HG02623 (cell line): ENCODE data around the gene DDX24.

Experiments used
- ATAC-seq: cut with Tn5 transposase; IDR thresholded peaks from one replicate; pipeline ENCODE4 v1.9.1; 2021; ENCODE audit warnings: moderate library complexity; ENCODE audit not compliant: unreplicated experiment

The DDX24 gene, protein sequence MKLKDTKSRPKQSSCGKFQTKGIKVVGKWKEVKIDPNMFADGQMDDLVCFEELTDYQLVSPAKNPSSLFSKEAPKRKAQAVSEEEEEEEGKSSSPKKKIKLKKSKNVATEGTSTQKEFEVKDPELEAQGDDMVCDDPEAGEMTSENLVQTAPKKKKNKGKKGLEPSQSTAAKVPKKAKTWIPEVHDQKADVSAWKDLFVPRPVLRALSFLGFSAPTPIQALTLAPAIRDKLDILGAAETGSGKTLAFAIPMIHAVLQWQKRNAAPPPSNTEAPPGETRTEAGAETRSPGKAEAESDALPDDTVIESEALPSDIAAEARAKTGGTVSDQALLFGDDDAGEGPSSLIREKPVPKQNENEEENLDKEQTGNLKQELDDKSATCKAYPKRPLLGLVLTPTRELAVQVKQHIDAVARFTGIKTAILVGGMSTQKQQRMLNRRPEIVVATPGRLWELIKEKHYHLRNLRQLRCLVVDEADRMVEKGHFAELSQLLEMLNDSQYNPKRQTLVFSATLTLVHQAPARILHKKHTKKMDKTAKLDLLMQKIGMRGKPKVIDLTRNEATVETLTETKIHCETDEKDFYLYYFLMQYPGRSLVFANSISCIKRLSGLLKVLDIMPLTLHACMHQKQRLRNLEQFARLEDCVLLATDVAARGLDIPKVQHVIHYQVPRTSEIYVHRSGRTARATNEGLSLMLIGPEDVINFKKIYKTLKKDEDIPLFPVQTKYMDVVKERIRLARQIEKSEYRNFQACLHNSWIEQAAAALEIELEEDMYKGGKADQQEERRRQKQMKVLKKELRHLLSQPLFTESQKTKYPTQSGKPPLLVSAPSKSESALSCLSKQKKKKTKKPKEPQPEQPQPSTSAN

DNA sequence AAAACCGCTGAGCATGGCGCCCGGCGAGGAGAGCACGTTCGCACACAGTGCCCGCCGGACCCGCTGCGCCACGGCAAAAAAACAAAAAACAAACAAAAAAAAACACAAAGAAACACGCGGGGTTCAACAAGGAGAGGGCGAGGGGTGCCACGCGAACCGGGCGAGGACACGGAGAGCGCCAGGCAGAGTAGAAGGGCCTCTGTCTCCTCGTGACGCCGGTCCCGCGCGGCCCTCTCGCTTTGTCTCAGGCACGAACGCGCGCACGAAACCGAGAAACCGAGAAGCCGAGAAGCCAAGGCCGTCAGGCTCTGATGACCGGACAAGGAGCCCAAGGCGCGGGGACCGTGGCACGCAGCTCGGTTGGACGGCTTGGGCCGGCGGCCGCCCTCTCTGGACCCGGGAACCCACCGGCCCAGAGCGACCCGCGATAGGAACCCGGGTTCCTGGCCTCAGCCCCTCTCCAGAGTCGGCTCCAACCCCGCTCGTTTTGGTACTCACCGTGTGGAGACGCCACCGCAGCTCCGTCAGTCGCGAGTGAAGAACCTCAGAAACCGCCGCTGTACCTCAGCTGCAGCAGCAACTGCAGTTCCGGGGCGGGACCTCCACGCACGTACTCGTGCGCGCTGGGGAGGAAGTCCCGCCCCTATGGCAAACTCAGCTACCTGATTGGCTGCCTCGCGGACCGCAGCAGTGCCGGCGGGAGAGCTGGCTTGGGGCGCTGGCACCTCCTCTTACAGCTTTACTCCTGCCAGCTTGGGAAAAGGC, at the start of gene DDX24, which contains the start of gene IFI27L1:
DDX24 (minus strand) TSS at position 582 of the 765 bp plus-strand sequence. CDS start 1,460 bp downstream, outside the sequence.
IFI27L1 (plus strand) TSS at position 690 of the 765 bp plus-strand sequence. CDS start 15,628 bp downstream, outside the sequence.
- peak; percentile 99 for ATAC-seq

DNA sequence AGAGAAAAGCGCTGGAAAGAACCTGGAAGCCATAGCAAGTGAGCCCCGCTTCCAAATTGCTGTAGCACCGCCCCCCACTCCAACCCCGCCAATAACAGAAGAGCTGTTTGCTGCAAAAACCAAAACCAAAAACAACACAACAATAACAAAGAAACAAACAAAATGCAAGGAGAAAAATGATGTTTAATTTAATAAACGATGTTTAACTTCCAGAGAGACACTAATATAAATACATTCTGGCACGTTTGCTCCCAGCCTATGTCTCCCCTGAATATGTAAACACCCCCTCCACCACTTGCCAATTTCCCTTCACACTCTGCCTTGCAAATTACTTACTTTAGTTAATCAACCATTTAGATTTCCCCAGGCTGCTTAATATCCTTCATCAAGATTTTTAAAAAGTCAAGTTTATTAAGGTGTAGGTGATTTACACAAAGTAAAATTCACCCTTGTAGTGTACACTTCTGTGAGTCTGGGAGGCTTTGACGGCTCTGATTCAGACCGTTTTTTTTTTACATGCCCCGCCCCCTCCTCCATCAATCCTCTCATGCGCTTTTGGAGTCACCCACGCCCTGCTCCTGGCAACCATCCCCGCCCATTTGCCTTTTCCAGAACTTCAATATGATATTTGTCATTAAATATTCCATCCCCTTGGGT, 48.9 kb upstream of the DDX24 start:
- ATAC-seq = no peak

DNA sequence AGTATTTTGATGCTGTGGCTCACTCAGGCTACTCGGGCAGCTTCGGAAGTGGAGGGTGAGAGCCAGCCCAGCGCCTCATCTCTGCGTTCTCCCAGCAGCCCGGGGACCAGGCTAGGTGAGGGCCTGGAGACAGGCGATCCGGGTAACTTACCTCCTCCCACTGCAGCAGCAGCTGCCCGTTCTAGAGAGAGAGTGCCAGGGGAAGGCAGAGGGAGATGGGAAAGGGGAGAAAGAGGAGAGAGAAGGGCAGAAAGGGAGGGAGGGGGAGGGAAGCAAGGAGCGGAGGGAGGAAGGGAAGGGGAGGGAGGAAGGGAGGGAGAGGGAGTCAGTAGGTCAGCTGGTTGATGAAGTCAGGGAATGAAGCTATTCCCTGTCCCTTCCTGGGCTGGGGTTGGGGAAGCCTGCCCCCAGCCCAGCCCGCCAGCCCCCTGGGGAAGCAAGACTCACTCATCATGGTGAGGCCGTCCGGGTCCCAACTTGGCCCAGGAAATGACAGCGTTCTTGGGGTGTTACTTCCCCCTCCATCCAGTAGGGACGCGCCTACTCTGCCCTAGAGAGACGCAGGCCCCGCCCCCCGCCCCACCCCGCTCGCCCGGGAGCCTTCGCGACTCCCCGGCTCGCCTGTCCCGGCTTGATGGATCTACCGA, 48.2 kb upstream of the DDX24 start, which contains the start of gene IFI27L2:
IFI27L2 (minus strand) TSS at position 494 of the 647 bp plus-strand sequence; CDS start at position 454, 40 bp downstream.
- peak; percentile 95 for ATAC-seq

DNA sequence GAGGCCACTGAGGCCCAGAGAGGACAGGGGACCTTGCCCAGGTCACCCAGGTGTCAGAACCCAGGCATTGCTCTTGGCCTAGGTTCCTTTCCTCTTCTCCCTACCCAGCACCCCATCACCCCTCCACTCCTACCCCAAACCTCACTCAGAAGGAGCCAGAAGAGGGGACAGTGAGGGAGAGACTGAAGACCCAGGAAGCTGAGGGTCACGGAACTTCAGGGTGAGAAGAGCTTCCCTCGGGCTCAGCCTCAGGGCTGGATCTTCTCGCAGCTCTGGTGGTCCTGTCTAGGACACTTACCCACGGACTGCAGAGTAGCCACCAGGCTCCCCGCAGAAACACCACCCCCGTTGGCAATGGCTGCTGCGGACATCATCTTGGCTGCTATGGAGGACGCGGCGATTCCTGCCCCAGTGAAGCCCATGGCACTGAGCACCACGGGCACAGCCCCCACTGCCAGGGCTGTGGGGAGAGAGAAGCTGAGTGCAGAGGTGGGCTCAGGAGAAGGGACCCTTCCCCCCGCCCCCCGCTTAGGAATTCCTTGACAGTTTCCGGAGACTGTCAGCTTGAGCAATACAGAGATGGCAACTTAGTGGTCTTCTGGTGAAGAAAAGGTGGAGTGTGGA, 47.3 kb upstream of the DDX24 start:
- ATAC-seq = no peak

DNA sequence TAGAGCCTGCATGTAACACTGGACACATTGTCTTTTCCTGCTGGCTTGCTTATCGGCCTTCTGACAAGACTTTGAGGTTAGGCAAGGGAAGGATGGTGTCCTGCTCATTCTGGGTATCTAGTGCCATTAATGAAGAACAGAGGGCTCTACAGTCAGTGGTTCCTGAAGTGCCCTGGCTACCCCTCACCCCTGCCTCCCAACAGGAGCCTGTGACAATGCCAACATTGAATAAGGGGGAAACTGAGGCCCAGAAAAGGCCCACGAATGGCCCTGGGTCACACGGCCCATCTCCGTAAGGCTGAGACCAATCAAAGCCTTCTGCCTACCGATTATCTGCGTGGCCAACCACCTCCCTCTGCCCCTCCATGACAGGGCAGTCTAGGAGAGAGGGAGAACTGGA, 46.3 kb upstream of the DDX24 start:
- no peak for ATAC-seq

DNA sequence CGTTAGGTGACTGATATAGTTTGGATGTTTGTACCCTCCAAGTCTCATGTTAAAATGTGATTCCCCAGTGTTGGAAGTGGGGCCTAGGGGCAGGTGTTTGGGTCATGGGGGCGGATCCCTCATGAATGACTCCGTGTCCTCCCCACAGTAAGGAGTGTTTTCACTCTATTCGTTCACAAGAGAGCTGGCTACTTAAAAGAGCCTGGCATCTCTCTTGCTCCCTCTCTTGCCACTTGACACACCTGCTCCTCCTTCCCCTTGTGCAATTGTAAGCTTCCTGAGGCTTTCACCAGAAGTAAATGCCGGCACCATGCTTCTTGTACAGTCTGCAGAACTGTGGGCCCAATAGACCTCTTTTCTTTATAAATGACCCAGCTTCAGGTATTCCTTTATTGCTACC, 45.8 kb upstream of the DDX24 start:
- ATAC-seq = no peak

DNA sequence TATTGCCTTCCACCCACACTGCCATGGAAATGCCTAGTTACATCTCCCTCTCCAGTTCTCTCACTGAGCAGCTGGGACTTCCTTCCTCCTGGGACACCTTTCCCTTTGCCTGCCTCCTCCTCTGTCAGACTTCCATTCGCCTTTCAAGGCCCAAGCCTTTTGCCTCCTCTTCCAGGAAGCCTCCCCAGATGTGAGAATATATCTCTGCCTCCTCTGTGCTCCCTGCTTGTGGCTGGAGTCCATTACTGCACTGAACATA, 45.3 kb upstream of the DDX24 start:
- no peak for ATAC-seq

DNA sequence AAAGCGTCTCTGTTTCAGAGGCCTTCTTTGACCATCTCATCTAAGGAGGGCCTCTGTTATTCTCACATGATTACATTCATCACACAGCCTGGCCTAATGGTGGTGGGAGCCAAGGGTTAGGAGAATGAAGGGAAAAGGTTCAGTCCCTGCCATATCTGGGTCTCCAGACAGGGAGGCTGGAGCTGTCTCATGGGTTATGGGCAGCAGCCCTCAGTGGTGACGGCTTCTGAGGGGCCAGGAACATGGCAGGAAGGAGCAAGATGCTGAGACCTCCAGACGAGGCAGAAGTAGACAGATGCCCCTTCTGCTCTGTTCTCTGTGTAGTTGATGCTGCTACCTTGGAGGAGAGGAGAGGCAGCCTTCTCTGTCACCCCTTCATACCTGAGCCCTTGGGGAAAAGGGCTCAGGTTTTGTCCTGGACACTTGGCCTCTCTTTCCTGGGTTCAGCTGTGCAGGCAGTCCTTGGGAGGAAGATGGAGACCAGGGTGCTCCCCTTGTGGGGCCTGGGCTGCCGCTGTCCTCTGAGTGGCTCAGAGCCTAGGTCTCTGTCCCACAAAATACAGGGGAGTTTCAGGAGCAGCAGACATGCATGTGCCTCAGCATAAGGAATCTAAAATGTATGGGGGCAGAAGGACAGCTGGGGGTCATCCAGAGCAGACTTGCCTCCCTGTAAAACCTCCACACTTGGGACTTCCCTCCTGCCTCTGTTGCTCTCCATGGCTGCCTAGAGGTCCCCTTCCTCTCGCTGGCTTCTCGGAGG, 44.8 kb upstream of the DDX24 start:
- ATAC-seq = no peak

DNA sequence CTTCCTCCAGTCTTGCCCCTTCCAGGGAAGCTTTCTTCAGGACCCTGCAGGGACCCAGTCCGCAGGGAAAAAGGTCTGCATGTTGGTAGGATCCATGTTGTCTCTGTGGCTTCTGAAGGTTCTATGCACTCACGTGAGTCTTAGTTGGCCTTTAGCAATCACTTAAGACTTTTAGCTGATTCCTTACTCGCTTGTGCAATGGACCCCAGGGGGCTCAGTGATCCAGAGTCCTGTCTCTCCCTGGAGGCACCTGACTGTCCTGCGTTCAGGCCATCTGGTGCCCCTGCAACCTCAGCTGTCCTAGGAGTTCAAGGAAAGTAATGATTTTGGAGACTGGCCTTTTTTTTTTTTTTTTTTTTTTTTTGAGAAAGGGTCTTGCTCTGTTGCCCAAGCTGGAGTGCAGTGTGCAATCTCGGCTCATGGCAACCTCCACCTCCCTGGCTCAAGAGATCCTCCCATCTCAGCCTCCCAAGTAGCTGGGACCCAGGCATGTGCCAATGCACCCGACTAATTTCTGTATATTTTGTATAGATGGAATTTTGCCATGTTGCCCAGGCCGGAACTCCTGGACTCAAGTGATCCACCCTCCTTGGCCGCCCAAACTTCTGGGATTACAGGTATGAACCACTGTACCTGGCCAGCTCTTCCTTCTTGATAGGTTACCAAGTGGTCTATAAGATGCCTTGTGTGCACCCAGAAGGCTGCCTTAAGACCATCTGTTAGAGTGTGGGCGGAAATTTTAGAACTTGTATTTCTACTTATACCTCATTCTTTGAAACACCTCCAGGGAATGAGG, 43.8 kb upstream of the DDX24 start:
- ATAC-seq = no peak

DNA sequence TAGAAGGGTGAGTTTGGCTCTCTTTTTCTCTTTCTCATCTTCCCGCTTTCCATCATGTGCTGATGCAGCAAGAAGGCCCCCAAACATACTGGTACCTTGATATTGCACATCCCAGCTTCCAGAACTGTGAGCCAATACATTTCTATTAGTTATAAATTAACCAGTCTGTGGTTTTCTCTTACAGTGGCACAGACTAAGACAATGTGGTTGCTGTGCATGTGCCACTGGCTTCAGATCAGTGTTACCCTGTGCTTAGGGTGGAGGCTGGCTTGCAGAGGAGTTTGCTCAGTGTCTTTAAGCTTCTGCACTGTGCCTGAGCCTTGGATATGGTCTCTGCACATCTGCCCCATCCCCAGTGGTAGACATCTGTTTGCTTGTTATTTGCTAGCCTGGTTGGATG, 42.9 kb upstream of the DDX24 start:
- no peak for ATAC-seq

DNA sequence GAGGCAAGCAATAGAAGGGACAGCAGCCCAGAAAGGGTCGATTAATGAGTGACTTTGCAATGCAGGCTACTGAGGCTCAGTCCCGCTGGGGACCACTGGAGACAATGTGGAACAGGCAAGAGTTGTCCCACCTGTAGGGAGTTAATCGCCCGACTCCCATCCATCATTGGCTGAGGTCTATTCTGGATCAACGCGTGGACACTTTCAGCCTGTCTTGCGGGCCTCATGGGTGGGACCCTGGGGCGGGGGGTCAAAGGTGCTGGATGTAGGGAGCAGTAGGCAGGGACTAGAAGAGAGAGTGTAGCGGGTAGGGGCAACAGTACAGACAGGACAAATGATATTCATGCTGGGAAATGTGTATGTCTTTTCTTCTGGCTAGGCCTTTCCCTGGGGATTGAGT, 42.3 kb upstream of the DDX24 start:
- no peak for ATAC-seq

DNA sequence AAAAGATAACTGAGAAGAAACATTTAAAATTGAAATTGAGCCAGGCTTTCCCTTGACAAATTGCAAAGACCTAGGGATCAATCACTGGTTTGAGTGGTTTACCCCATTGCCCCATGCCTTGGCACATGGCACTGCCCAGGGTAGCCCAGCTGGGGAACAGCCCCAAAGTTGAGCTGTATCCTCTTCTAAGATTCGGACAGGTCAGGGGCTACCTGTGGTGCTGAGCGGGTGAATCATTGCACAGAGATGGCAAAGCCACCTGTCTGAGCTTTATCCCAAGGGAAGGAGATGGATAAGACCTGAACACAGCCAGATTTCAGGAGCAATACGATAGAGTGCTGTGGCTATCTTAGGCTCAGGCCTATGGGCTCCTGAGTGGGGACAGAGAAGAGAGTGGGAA, 41.4 kb upstream of the DDX24 start:
- ATAC-seq = no peak

DNA sequence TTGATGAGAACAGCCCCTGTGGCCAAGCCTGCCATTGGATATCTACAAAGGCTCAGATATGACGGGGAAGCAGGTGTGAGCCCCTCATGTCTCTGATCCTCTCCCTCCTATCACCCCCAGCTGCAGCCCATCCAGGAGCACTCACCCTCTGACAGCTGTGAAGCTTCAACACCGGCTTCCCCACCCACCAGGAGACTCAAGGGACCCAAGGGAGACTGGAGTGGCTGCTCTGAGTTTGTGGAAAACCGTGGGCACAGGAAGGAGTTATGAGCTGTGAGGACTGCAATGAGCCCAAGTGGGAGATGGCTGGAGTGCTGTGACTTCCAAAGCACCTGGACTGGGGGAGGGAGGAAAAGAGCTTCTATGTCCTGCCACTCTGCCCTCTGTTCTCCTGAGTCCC, 40.5 kb upstream of the DDX24 start:
- no peak for ATAC-seq

DNA sequence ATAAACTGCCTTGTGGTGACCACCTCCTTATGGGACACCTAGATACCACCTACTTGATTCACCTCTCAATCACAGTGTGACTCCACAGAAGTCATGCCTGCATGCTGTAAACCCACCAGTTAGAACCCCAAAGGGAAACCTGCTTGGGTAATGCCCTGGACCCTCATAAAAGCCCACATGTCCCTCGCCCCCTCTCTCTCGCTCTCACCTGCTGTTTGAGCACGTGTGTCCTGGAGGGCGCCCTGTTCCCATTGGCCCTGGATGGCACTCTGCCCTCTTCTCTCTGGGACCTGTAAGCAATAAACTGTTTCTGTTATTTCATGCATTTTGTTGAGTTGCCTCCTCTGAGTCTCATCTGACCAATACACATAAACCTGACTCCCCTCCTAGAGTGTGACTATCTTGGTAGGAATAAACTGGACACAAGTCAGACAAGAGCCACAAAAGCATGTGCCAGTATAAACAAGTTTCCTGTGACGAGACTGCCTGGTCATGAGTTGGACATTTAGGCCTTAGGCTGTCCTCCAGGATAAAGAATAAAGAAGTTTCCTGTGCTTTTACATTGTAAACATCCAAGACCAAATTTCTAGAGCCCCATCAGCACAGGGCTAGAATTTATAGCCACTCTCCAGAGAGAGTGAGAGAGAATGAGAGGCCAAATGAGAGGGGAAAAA, 39.8 kb upstream of the DDX24 start:
- no peak for ATAC-seq

DNA sequence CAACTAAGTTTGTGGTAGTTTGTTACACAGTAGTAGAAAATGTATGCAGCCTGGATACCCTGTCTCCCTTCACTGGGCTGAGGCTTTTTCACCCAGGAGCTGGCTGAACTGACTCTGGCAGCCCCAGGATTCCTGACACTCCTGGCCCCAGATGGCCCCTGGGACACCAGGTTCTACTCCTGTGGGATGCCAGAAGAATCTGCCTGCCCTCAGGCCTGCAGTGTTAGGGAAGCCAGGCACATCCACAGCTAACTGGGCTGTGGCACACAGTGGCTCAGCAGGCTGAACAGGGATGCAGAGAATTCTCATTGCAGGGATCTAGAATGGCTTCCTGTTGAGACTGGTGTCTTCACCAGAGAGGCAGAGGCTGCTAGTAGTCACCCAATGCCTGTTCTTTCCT, 38.1 kb upstream of the DDX24 start:
- ATAC-seq = no peak

DNA sequence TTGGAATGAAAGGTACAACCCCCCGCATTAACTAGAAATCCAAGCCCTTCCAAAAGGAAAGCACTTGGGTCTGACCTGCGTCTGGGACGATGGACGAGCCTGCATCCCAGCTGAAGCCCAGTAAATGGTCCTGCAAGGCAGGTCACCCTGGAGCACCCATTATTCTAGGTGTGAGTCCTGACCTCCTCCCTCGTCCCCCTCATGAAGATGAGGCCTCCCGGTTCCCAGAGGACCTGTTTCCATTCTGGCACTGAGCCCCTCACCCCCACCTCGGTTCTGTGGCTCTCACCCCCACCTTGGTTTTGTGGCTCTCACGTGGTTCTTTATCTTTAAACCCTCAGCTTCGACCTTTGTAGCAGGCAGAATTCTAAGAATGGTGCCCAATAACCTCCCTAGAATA, 36.9 kb upstream of the DDX24 start:
- ATAC-seq = no peak

DNA sequence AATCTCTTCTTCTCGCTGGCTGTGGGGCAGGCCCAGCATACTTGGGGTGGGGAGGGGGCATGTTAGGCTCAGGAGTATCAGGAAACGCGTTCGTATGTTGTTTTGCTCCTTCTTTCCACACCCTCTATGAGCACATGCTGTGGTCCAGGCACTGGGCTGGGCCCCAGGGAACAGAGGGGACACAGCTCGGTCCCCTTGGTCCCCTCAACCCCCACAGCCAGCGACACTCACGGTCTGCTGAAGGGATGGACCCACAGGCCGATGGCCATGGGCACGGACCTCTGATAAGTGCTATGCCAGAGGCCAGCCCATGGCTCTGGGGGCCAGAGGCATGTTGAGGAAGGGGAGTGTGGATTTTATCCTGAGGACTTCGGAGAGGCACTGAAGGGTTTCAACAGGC, 35.7 kb upstream of the DDX24 start:
- no peak for ATAC-seq

DNA sequence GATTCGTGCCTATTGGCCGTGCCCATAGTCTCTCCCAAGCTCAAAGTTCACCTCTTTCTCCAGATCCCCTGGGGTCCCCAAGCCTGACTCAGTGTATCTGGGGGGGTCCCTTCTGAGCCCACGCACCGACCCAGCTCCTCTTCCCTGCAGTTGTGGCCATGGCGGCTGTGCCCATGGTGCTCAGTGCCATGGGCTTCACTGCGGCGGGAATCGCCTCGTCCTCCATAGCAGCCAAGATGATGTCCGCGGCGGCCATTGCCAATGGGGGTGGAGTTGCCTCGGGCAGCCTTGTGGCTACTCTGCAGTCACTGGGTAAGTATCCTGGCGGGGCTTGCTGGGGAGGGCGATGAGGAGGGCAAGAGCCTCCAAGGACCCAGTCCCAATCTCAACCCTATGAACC, 34.6 kb upstream of the DDX24 start:
- no peak for ATAC-seq
